SK-N-SH (cell line): Measurements from ENCODE around the gene PLRG1. TPM values are rescaled to one million over a fixed set of nuclear protein-coding genes. Genes with fewer than 3 reads are reported as not detected.

ENCODE experiments used
- CTCF ChIA-PET: fragments of 300-600, 350-600 bp; formaldehyde crosslinking; extraction: SDS; loops from one replicate; lab custom pipeline; 2021; lab: Yijun Ruan, JAX
- POLR2A ChIA-PET: fragments of 350-600 bp; sonication (Branson Sonifier 250); formaldehyde crosslinking; extraction: SDS; loops from one replicate; lab custom pipeline; 2020; ENCODE audit warnings: antibody characterized with exemption, inconsistent platforms; lab: Yijun Ruan, JAX
- DNase-seq: peaks from one replicate; pipeline ENCODE4 v3.0.0; 2012
- H2AFZ ChIP-seq: fragments of 200-600 bp; sonication (generic); 2 replicates; pipeline ENCODE4 v1.8.1; 2016; ENCODE audit warnings: antibody characterized with exemption, mild to moderate bottlenecking, low read depth
- H3F3A ChIP-seq: fragments of 200-600 bp; sonication (generic); replicated peaks from 2 replicates; pipeline ENCODE3; 2016; ENCODE audit warnings: antibody characterized with exemption, mild to moderate bottlenecking; ENCODE audit not compliant: insufficient read depth
- H3K27ac ChIP-seq, 2 experiments: fragments of 200-500 bp in 1 of 2; fragments of 200-600 bp in 1 of 2; sonication (Bioruptor generic) in 1 of 2; sonication (generic), shearing (Covaris generic) in 1 of 2; 2 replicates each; pipeline versions ENCODE4 v1.5.1 to v1.6.1; 2014 to 2016; ENCODE audit warnings: low read depth in 2 of 2, inconsistent platforms in 1 of 2, low read length in 1 of 2, mild to moderate bottlenecking in 1 of 2, mixed read lengths in 1 of 2
- H3K27me3 ChIP-seq: fragments of 200-600 bp; sonication (generic), shearing (Covaris generic); 2 replicates; pipeline ENCODE4 v1.6.1; 2016; ENCODE audit warnings: mixed run types; ENCODE audit not compliant: insufficient read depth
- H3K36me3 ChIP-seq, 2 experiments: fragments of 200-500 bp in 1 of 2; fragments of 200-600 bp in 1 of 2; sonication (Bioruptor generic) in 1 of 2; sonication (generic) in 1 of 2; replicated peaks in 1 of 2; 2 replicates each; pipeline versions ENCODE3 to v1.5.1; 2014 to 2016; ENCODE audit warnings: low read length in 1 of 2, mild to moderate bottlenecking in 1 of 2; ENCODE audit not compliant: insufficient read depth in 2 of 2, control insufficient read depth in 1 of 2
- H3K4me1 ChIP-seq, 2 experiments: fragments of 200-500 bp in 1 of 2; fragments of 200-600 bp in 1 of 2; sonication (Bioruptor generic) in 1 of 2; sonication (generic), shearing (Covaris generic) in 1 of 2; 2 replicates each; pipeline versions ENCODE4 v1.5.1 to v1.6.1; 2014 to 2016; ENCODE audit warnings: low read depth in 1 of 2, low read length in 1 of 2, mixed run types in 1 of 2; ENCODE audit not compliant: insufficient read depth in 2 of 2, control insufficient read depth in 1 of 2
- H3K4me2 ChIP-seq: fragments of 200-600 bp; sonication (generic), shearing (Covaris generic); 2 replicates; pipeline ENCODE4 v1.6.1; 2017; ENCODE audit warnings: mixed run types
- H3K4me3 ChIP-seq, 2 experiments: fragments of 200-500 bp in 1 of 2; fragments of 200-600 bp in 1 of 2; sonication (Bioruptor generic) in 1 of 2; sonication (generic), shearing (Covaris generic) in 1 of 2; 2 replicates each; pipeline versions ENCODE4 v1.5.1 to v1.8.1; 2014 to 2016; ENCODE audit warnings: low read depth in 2 of 2, inconsistent platforms in 1 of 2, low read length in 1 of 2, mild to moderate bottlenecking in 1 of 2, mixed read lengths in 1 of 2, moderate library complexity in 1 of 2
- H3K79me2 ChIP-seq: fragments of 200-600 bp; sonication (generic); 2 replicates; pipeline ENCODE4 v1.8.1; 2017; ENCODE audit warnings: mild to moderate bottlenecking; ENCODE audit not compliant: insufficient read depth
- H3K9ac ChIP-seq: fragments of 200-600 bp; sonication (generic); 2 replicates; pipeline ENCODE4 v1.6.1; 2017; ENCODE audit warnings: mixed run types
- H3K9me2 ChIP-seq: fragments of 200-600 bp; sonication (generic); 2 replicates; pipeline ENCODE4 v1.6.1; 2017; ENCODE audit warnings: mixed run types
- H3K9me3 ChIP-seq: fragments of 200-600 bp; sonication (generic); 2 replicates; pipeline ENCODE4 v1.6.1; 2017; ENCODE audit warnings: mixed run types, mild to moderate bottlenecking, moderate library complexity
- H4K20me1 ChIP-seq: fragments of 200-600 bp; sonication (generic); 2 replicates; pipeline ENCODE4 v1.6.1; 2017; ENCODE audit warnings: mild to moderate bottlenecking, mixed run types; ENCODE audit not compliant: insufficient read depth
- CHD2 ChIP-seq: fragments of 150-350 bp; IDR thresholded peaks from 2 replicates; pipeline ENCODE4 v1.6.1; 2018; ENCODE audit warnings: low read length; ENCODE audit not compliant: partially characterized antibody
- EP300 ChIP-seq, 2 experiments: IDR thresholded peaks; 2 replicates each; pipeline versions ENCODE4 v1.4.0 to v1.6.1; 2012; ENCODE audit warnings: borderline replicate concordance in 1 of 2, low read depth in 1 of 2, low read length in 1 of 2
- FOXJ3 ChIP-seq: sonication (generic); formaldehyde crosslinking; IDR thresholded peaks from 2 replicates; pipeline ENCODE4 v1.5.1; 2020; ENCODE audit warnings: mild to moderate bottlenecking, missing genetic modification reagents
- GABPA ChIP-seq: IDR thresholded peaks from 2 replicates; pipeline ENCODE4 v1.4.0; 2012; ENCODE audit warnings: low read depth, mild to moderate bottlenecking
- GATA2 ChIP-seq: sonication (generic); formaldehyde crosslinking; IDR thresholded peaks from 2 replicates; pipeline ENCODE4 v1.5.0; 2020; ENCODE audit warnings: mild to moderate bottlenecking, missing genetic modification reagents
- IRF3 ChIP-seq: fragments of 150-350 bp; IDR thresholded peaks from 2 replicates; pipeline ENCODE4 v1.6.1; 2016; ENCODE audit warnings: mild to moderate bottlenecking, low read depth, low read length
- MAX ChIP-seq: IDR thresholded peaks from 2 replicates; pipeline ENCODE4 v1.4.0; 2012; ENCODE audit warnings: low read depth
- MEF2A ChIP-seq: IDR thresholded peaks from 2 replicates; pipeline ENCODE4 v1.4.0; 2012; ENCODE audit warnings: low read depth, borderline replicate concordance
- RAD21 ChIP-seq: IDR thresholded peaks from 2 replicates; pipeline ENCODE4 v1.6.1; 2012; ENCODE audit warnings: mild to moderate bottlenecking, low read length
- RCOR1 ChIP-seq: fragments of 150-350 bp; IDR thresholded peaks from 2 replicates; pipeline ENCODE4 v1.6.1; 2017; ENCODE audit warnings: antibody characterized with exemption, low read length
- REST ChIP-seq: IDR thresholded peaks from 2 replicates; pipeline ENCODE4 v1.6.1; 2012; ENCODE audit warnings: mild to moderate bottlenecking, low read depth, low read length, moderate library complexity
- SMC3 ChIP-seq: IDR thresholded peaks from 2 replicates; pipeline ENCODE4 v1.6.1; 2012; ENCODE audit warnings: low read depth, low read length, improper control_type of control experiment
- TCF12 ChIP-seq: IDR thresholded peaks from 2 replicates; pipeline ENCODE4 v1.4.0; 2012
- USF1 ChIP-seq: IDR thresholded peaks from 2 replicates; pipeline ENCODE4 v1.4.0; 2012; ENCODE audit warnings: low read depth, borderline replicate concordance
- YY1 ChIP-seq: IDR thresholded peaks from 2 replicates; pipeline ENCODE4 v1.4.0; 2012; ENCODE audit warnings: low read depth, mild to moderate bottlenecking
- WGBS: methylation state at CpG from one replicate; pipeline ENCODE4 v1.1.6; 2017; ENCODE audit warnings: low lambda C conversion rate; 5-methylcytosine and 5-hydroxymethylcytosine counted together
- polyA plus RNA-seq, 3 experiments: library from polyadenylated mRNA; depleted of rRNA; stranded (reverse); fragments of >200 nt; gene quantifications; 2 replicates each; pipeline ENCODE4 v1.2.3, GENCODE V29; 2012

PLRG1 gene
- polyA plus RNA-seq, 1 of the 3 experiments (the other 2 are of a cell fraction) = 64.8 TPM

- TF ChIP-seq IRF3 (no peak), RCOR1 (no peak), REST (no peak), MAX (no peak), EP300 (IDR thresholded peaks at IDR 0.05; ENCODE audit: borderline replicate concordance in 1 of 2, low read depth in 1 of 2, low read length in 1 of 2) (no peak), SMC3 (no peak)
Observed at GRCh38 chr4:154578919-154579318, 28.7 kb upstream of the PLRG1 start (continued).

GRCh38 chr4:154577324-154577723, 27.1 kb upstream of the PLRG1 start:
- no peak overlapping the region for H3K4me2 ChIP-seq
- no peak for DNase-seq
- 13% methylated on average over 2 of the region's 2 CpGs for WGBS
- H3K27me3 ChIP-seq = no peaks in the 10 kb centered on the region; the same call in none of the 2 replicates
- H3K9ac ChIP-seq = no peak overlapping the region
- CTCF ChIA-PET = no interaction called here
- no peak overlapping the region for H3K27ac ChIP-seq
- TF ChIP-seq CHD2 (no peak), YY1 (no peak)
- no peaks in the 10 kb centered on the region for H3K79me2 ChIP-seq
- H2AFZ ChIP-seq = no peak overlapping the region
- no peaks in the 10 kb centered on the region for H3F3A ChIP-seq
- H3K36me3 ChIP-seq = no peaks in the 10 kb centered on the region
- H3K9me3 ChIP-seq = no peaks in the 10 kb centered on the region
- POLR2A ChIA-PET = no interaction called here
- H4K20me1 ChIP-seq = no peaks in the 10 kb centered on the region
- H3K4me1 ChIP-seq = no peaks in the 10 kb centered on the region
- H3K4me3 ChIP-seq = no peak overlapping the region
- no peaks in the 10 kb centered on the region; the same call in 1 of the 2 replicates for H3K9me2 ChIP-seq

- H3K4me3 ChIP-seq = no peak overlapping the region
- CTCF ChIA-PET = interaction anchor here (1.1 to 2.1 kb wide), 3 partner anchors 15 to 49 kb away, joined by 3 to 11 read pairs (median 3); no protein-coding TSS in a partner anchor
- POLR2A ChIA-PET = no interaction called here
- H3K27me3 ChIP-seq = no peaks in the 10 kb centered on the region; the same call in none of the 2 replicates
- no peak overlapping the region for H3K4me2 ChIP-seq
- no peak overlapping the region for H2AFZ ChIP-seq
- H3K27ac ChIP-seq = no peak overlapping the region
- no peaks in the 10 kb centered on the region for H3F3A ChIP-seq
- no peaks in the 10 kb centered on the region for H3K9me2 ChIP-seq
- no peak overlapping the region for H3K9ac ChIP-seq
- H3K36me3 ChIP-seq = no peaks in the 10 kb centered on the region
- no peaks in the 10 kb centered on the region for H3K79me2 ChIP-seq
- TF ChIP-seq RAD21 (no peak), TCF12 (no peak), SMC3 (no peak), MEF2A (no peak), GABPA (no peak), GATA2 (no peak), RCOR1 (no peak), EP300 (IDR thresholded peaks at IDR 0.05; ENCODE audit: borderline replicate concordance in 1 of 2, low read depth in 1 of 2, low read length in 1 of 2) (no peak), USF1 (no peak), IRF3 (no peak), FOXJ3 (CRISPR knock-in tag) (no peak)
- TF ChIP-seq, all 33 proteins: peak for 0
- no peaks in the 10 kb centered on the region for H3K4me1 ChIP-seq
- 17% methylated on average over 3 of the region's 3 CpGs for WGBS
- no peak for DNase-seq
- H3K9me3 ChIP-seq = no peaks in the 10 kb centered on the region
- H4K20me1 ChIP-seq = no peaks in the 10 kb centered on the region
Observed at GRCh38 chr4:154574311-154574710, 24.1 kb upstream of the PLRG1 start.
